Activated CD4-positive, alpha-beta memory T cell treated with anti-CD3 and anti-CD28 coated beads for 36 hours (primary cell): ENCODE results near the gene KCNJ10. TPM values are rescaled to one million over a fixed set of nuclear protein-coding genes. Genes with fewer than 3 reads are reported as not detected.
A peak's percentile ranks its signal among the peaks of the same experiment; 100 is the strongest.

Source experiments
- CTCF ChIA-PET: fragments of 350-600 bp; sonication (Branson Sonifier 250); formaldehyde crosslinking; loops from one replicate; lab custom pipeline; 2021; ENCODE audit warnings: antibody characterized with exemption, inconsistent platforms; lab: Charles Lee
- POLR2A ChIA-PET: fragments of 350-600 bp; sonication (Branson Sonifier 250); formaldehyde crosslinking; loops from one replicate; lab custom pipeline; 2021; ENCODE audit warnings: antibody characterized with exemption; lab: Charles Lee
- DNase-seq: peaks from one replicate; pipeline ENCODE4 v3.0.0-alpha.2; 2020
- H3K27ac Mint-ChIP-seq: one replicate; pipeline ENCODE4 v1.8.0; 2021; ENCODE audit warnings: mixed read lengths
- H3K27me3 Mint-ChIP-seq: one replicate; pipeline ENCODE4 v1.8.0; 2021; ENCODE audit warnings: mixed read lengths
- H3K36me3 Mint-ChIP-seq: one replicate; pipeline ENCODE4 v1.8.0; 2021; ENCODE audit warnings: mixed read lengths
- H3K4me1 Mint-ChIP-seq: one replicate; pipeline ENCODE4 v1.8.0; 2021; ENCODE audit warnings: low read depth, mixed read lengths
- H3K4me3 Mint-ChIP-seq: one replicate; pipeline ENCODE4 v1.8.0; 2021; ENCODE audit warnings: mild to moderate bottlenecking, mixed read lengths
- H3K9me3 Mint-ChIP-seq: one replicate; pipeline ENCODE4 v1.8.0; 2021; ENCODE audit warnings: mixed read lengths
- intact Hi-C: fragments of 100-400 bp; cut with micrococcal nuclease; formaldehyde crosslinking; loops from one replicate; pipeline ENCODE4 v1.15.1; 2023
- total RNA-seq, 2 experiments: library from RNA; stranded (reverse); gene quantifications; one replicate each; pipeline ENCODE4 v1.2.3, GENCODE V29; 2021

KCNJ10 gene
- total RNA-seq, 2 experiments from 2014 or later: not detected

GRCh38 chr1:160031365-160032164, 38.4 kb downstream of the KCNJ10 start, which contains the start of gene PIGM:
PIGM (minus strand) TSS chr1:160031990; CDS start chr1:160031739, 251 bp downstream.
- peak; percentile 97 for DNase-seq
- H3K9me3 Mint-ChIP-seq: no peaks in the 10 kb centered on the region
- intact Hi-C loops: loop anchor here (1.0 to 5.0 kb wide), 5 partner anchors 51 to 1019 kb away; partner anchors contain the start of genes DUSP23, IGSF8, KCNJ9 and TAGLN2
- ChIA-PET CTCF (interaction anchor here (0.8 to 5.8 kb wide), 12 partner anchors 10 to 251 kb away, joined by 3 to 52 read pairs (median 4); partner anchors contain the start of genes DUSP23 and IGSF9), POLR2A (interaction anchor here (0.6 to 3.6 kb wide), 8 partner anchors 8 to 154 kb away, joined by 3 to 11 read pairs (median 4); partner anchors contain the start of gene TAGLN2)
- H3K27me3 Mint-ChIP-seq: no peaks in the 10 kb centered on the region
- H3K4me1 Mint-ChIP-seq: peaks cover 33% of the 10 kb centered on the region
- H3K27ac Mint-ChIP-seq: peak within 1 kb of the TSS; percentile 89
- peak within 1 kb of the TSS; percentile 96 for H3K4me3 Mint-ChIP-seq
- peaks cover 1% of the 10 kb centered on the region for H3K36me3 Mint-ChIP-seq

GRCh38 chr1:160030657-160031364, 39.1 kb downstream of the KCNJ10 start:
- peak overlapping the region; percentile 89 for H3K27ac Mint-ChIP-seq
- H3K9me3 Mint-ChIP-seq: no peaks in the 10 kb centered on the region
- H3K36me3 Mint-ChIP-seq: peaks cover 1% of the 10 kb centered on the region
- H3K4me3 Mint-ChIP-seq: peak overlapping the region; percentile 96
- intact Hi-C loops: loop anchor here (1.0 to 5.0 kb wide), 5 partner anchors 51 to 1019 kb away; partner anchors contain the start of genes DUSP23, IGSF8, KCNJ9 and TAGLN2
- ChIA-PET CTCF (interaction anchor here (0.8 to 5.8 kb wide), 10 partner anchors 11 to 250 kb away, joined by 3 to 52 read pairs (median 4); partner anchors contain the start of genes DUSP23 and IGSF9), POLR2A (interaction anchor here (0.6 to 3.6 kb wide), 9 partner anchors 8 to 230 kb away, joined by 3 to 11 read pairs (median 4); partner anchors contain the start of gene TAGLN2)
- DNase-seq: peak; percentile 44
- no peaks in the 10 kb centered on the region for H3K27me3 Mint-ChIP-seq
- H3K4me1 Mint-ChIP-seq: peaks cover 33% of the 10 kb centered on the region

GRCh38 chr1:160028426-160028825, 41.5 kb downstream of the KCNJ10 start:
- intact Hi-C loops: no loop called here
- POLR2A ChIA-PET: no interaction called here
- DNase-seq: no peak
- Mint-ChIP-seq H3K4me1 (peaks cover 29% of the 10 kb centered on the region), H3K36me3 (peaks cover 1% of the 10 kb centered on the region), H3K27ac (no peak overlapping the region), H3K4me3 (no peak overlapping the region), H3K9me3 (no peaks in the 10 kb centered on the region), H3K27me3 (no peaks in the 10 kb centered on the region)
- CTCF ChIA-PET: interaction anchor here (5.8 kb wide), 1 partner anchor 21 kb away, joined by 52 read pairs; no protein-coding TSS in a partner anchor

DNA sequence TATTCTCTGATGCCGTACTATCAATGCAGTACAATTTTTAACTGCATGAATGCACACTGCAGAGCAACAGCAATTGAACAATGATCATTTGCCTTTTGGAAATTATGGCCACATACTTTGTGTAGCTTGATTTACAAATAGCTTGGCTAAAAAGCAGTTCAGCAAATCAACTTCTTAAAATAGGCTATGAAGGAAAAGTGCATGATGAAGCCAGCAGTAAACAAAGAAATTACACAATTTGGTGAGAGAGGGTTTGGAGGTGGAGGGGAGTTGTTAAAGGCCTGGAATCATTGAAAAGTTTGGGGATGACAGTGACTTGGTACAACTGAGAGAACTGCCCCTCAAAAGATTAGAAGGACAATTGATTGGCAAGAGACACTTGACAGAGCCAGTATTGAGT, 44.6 kb downstream of the KCNJ10 start:
- Mint-ChIP-seq H3K9me3 (no peaks in the 10 kb centered on the region), H3K4me3 (no peak overlapping the region), H3K4me1 (peaks cover 13% of the 10 kb centered on the region), H3K27ac (no peak overlapping the region), H3K27me3 (no peaks in the 10 kb centered on the region), H3K36me3 (no peaks in the 10 kb centered on the region)
- POLR2A ChIA-PET: no interaction called here
- DNase-seq: no peak
- intact Hi-C loops: no loop called here
- CTCF ChIA-PET: interaction anchor here (5.9 kb wide), 1 partner anchor 19 kb away, joined by 44 read pairs; no protein-coding TSS in a partner anchor

GRCh38 chr1:160024195-160024905, 45.6 kb downstream of the KCNJ10 start:
- Mint-ChIP-seq H3K27ac (no peak overlapping the region), H3K9me3 (no peaks in the 10 kb centered on the region), H3K4me3 (no peak overlapping the region), H3K36me3 (no peaks in the 10 kb centered on the region), H3K27me3 (no peaks in the 10 kb centered on the region), H3K4me1 (peaks cover 6% of the 10 kb centered on the region)
- CTCF ChIA-PET: interaction anchor here (1.5 to 5.9 kb wide), 2 partner anchors 18 to 54 kb away, joined by 5 to 44 read pairs; no protein-coding TSS in a partner anchor
- POLR2A ChIA-PET: interaction anchor here (0.6 kb wide), 1 partner anchor 61 kb away, joined by 3 read pairs; no protein-coding TSS in a partner anchor
- no peak for DNase-seq
- intact Hi-C loops: no loop called here

DNA sequence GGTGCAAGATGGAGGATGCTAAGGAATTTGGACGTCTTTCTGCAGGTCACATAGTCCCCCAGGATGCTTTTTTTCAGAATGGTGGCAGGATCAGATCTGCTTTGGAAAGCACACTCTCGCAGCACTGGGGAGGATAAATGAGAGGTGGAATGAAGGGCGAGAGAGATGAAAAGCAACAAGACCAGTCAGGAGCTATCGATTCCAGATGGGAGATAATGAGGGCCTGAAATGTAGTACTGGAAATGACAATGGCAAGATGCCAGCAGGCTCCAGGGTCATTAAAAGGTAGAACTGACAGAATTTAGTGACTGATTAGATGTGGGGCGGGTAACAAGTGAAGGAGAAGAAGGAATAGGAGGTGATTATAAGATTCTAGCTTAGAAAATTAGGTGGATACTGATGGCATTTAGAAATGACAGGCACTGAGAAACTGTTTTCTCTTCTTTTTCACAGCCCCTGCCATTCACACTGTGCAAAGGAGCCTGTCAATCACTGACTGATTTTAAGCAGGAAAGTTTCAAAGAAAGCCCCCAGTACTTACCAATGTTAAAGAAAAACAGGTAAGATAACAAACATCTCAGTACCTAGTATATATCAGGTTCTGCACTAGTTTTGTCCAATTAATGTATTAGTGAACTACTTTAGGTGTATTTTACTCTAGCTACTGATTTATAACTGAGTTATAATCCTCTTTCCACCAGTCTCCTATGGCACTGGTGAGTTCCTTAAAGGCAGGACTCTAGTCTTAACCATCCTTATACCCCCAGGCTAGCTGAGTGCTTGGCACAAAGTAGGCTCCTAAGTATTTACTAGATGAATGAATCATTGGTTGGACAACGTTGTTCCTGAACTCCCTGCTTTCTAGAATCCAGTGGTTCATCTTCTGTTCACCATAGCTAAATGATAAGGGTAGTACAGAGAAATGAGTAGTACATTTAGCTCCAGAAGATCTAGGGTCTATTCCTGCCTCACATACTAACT, 47.3 kb downstream of the KCNJ10 start:
- Mint-ChIP-seq H3K27ac (no peak overlapping the region), H3K9me3 (no peaks in the 10 kb centered on the region), H3K36me3 (no peaks in the 10 kb centered on the region), H3K4me3 (no peak overlapping the region), H3K4me1 (peaks cover 9% of the 10 kb centered on the region), H3K27me3 (no peaks in the 10 kb centered on the region)
- ChIA-PET POLR2A (interaction anchor here (0.6 to 0.8 kb wide), 2 partner anchors 9 to 15 kb away, joined by 3 to 4 read pairs; no protein-coding TSS in a partner anchor), CTCF (interaction anchor here (1.1 to 5.9 kb wide), 3 partner anchors 12 to 56 kb away, joined by 3 to 44 read pairs (median 5); no protein-coding TSS in a partner anchor)
- no peak for DNase-seq
- intact Hi-C loops: no loop called here

GRCh38 chr1:160021376-160022074, 48.4 kb downstream of the KCNJ10 start:
- POLR2A ChIA-PET: no interaction called here
- CTCF ChIA-PET: interaction anchor here (0.6 to 5.9 kb wide), 2 partner anchors 15 to 1362 kb away, joined by 3 to 44 read pairs; no protein-coding TSS in a partner anchor
- H3K9me3 Mint-ChIP-seq: no peaks in the 10 kb centered on the region
- H3K36me3 Mint-ChIP-seq: no peaks in the 10 kb centered on the region
- DNase-seq: no peak
- H3K27ac Mint-ChIP-seq: no peak overlapping the region
- H3K4me1 Mint-ChIP-seq: peaks cover 9% of the 10 kb centered on the region
- intact Hi-C loops: no loop called here
- peaks cover 5% of the 10 kb centered on the region for H3K27me3 Mint-ChIP-seq
- H3K4me3 Mint-ChIP-seq: no peak overlapping the region

- Mint-ChIP-seq H3K4me1 (peaks cover 9% of the 10 kb centered on the region), H3K27me3 (peaks cover 7% of the 10 kb centered on the region), H3K4me3 (no peak overlapping the region), H3K36me3 (no peaks in the 10 kb centered on the region), H3K9me3 (no peaks in the 10 kb centered on the region), H3K27ac (no peak overlapping the region)
- POLR2A ChIA-PET: interaction anchor here (1.9 kb wide), 1 partner anchor 11 kb away, joined by 8 read pairs; the partner anchor contains the start of gene PIGM
- intact Hi-C loops: no loop called here
- DNase-seq: no peak
- CTCF ChIA-PET: interaction anchor here (0.8 to 6.2 kb wide), 3 partner anchors 13 to 48 kb away, joined by 3 to 78 read pairs (median 3); no protein-coding TSS in a partner anchor
Observed at GRCh38 chr1:160020196-160020595, 49.8 kb downstream of the KCNJ10 start.

GRCh38 chr1:160018900-160019299, 51.1 kb downstream of the KCNJ10 start:
- Mint-ChIP-seq H3K27me3 (peaks cover 8% of the 10 kb centered on the region), H3K9me3 (no peaks in the 10 kb centered on the region), H3K4me3 (no peak overlapping the region), H3K27ac (peak overlapping the region; percentile 44), H3K36me3 (no peaks in the 10 kb centered on the region), H3K4me1 (peaks cover 9% of the 10 kb centered on the region)
- intact Hi-C loops: no loop called here
- ChIA-PET CTCF (interaction anchor here (1.2 to 6.2 kb wide), 3 partner anchors 11 to 27 kb away, joined by 3 to 78 read pairs (median 4); no protein-coding TSS in a partner anchor), POLR2A (no interaction called here)
- peak; percentile 40 for DNase-seq
